Measurements from ENCODE around the gene CD226.

The CD226 gene

GRCh38 chr18:69956665-69957620 is 9.3 kb upstream of the CD226 start:
- no peak overlapping the region for H3K4me3 ChIP-seq (ENCODE audit: low read depth, low read length)
- H3K36me3 ChIP-seq (ENCODE audit: control insufficient read depth, insufficient read depth, low read length) = no peaks in the 10 kb centered on the region
- H3K27ac ChIP-seq (ENCODE audit: low read depth, low read length) = no peak overlapping the region
- H3K9ac ChIP-seq (ENCODE audit: low read depth, low read length) = no peak overlapping the region
- no peaks in the 10 kb centered on the region for H3K27me3 ChIP-seq (ENCODE audit: control insufficient read depth, insufficient read depth, low read length)
- H3K4me1 ChIP-seq (ENCODE audit: control insufficient read depth, insufficient read depth, low read length) = no peaks in the 10 kb centered on the region
- no peaks in the 10 kb centered on the region for H3K9me3 ChIP-seq (ENCODE audit: control insufficient read depth, insufficient read depth, low read length)

- H3K4me3 ChIP-seq (ENCODE audit: low read depth, low read length) = no peak overlapping the region
- no peak overlapping the region for H3K27ac ChIP-seq (ENCODE audit: low read depth, low read length)
- no peaks in the 10 kb centered on the region for H3K4me1 ChIP-seq (ENCODE audit: control insufficient read depth, insufficient read depth, low read length)
- H3K9ac ChIP-seq (ENCODE audit: low read depth, low read length) = no peak overlapping the region
- H3K9me3 ChIP-seq (ENCODE audit: control insufficient read depth, insufficient read depth, low read length) = no peaks in the 10 kb centered on the region
- no peaks in the 10 kb centered on the region for H3K36me3 ChIP-seq (ENCODE audit: control insufficient read depth, insufficient read depth, low read length)
- no peaks in the 10 kb centered on the region for H3K27me3 ChIP-seq (ENCODE audit: control insufficient read depth, insufficient read depth, low read length)
Observed at GRCh38 chr18:69956057-69956456, 8.4 kb upstream of the CD226 start.

GRCh38 chr18:69954719-69955480 is 7.2 kb upstream of the CD226 start:
- H3K9me3 ChIP-seq (ENCODE audit: control insufficient read depth, insufficient read depth, low read length) = no peaks in the 10 kb centered on the region
- no peaks in the 10 kb centered on the region for H3K27me3 ChIP-seq (ENCODE audit: control insufficient read depth, insufficient read depth, low read length)
- no peak overlapping the region for H3K4me3 ChIP-seq (ENCODE audit: low read depth, low read length)
- H3K9ac ChIP-seq (ENCODE audit: low read depth, low read length) = no peak overlapping the region
- no peak overlapping the region for H3K27ac ChIP-seq (ENCODE audit: low read depth, low read length)
- H3K36me3 ChIP-seq (ENCODE audit: control insufficient read depth, insufficient read depth, low read length) = no peaks in the 10 kb centered on the region
- H3K4me1 ChIP-seq (ENCODE audit: control insufficient read depth, insufficient read depth, low read length) = no peaks in the 10 kb centered on the region

- no peaks in the 10 kb centered on the region for H3K9me3 ChIP-seq (ENCODE audit: control insufficient read depth, insufficient read depth, low read length)
- no peaks in the 10 kb centered on the region for H3K36me3 ChIP-seq (ENCODE audit: control insufficient read depth, insufficient read depth, low read length)
- no peak overlapping the region for H3K4me3 ChIP-seq (ENCODE audit: low read depth, low read length)
- no peaks in the 10 kb centered on the region for H3K27me3 ChIP-seq (ENCODE audit: control insufficient read depth, insufficient read depth, low read length)
- H3K9ac ChIP-seq (ENCODE audit: low read depth, low read length) = no peak overlapping the region
- H3K27ac ChIP-seq (ENCODE audit: low read depth, low read length) = no peak overlapping the region
- no peaks in the 10 kb centered on the region for H3K4me1 ChIP-seq (ENCODE audit: control insufficient read depth, insufficient read depth, low read length)
Observed at GRCh38 chr18:69953191-69953590, 5.5 kb upstream of the CD226 start.

GRCh38 chr18:69951182-69951581 is 3.5 kb upstream of the CD226 start:
- Histone ChIP-seq H3K27me3 (ENCODE audit: control insufficient read depth, insufficient read depth, low read length) (no peaks in the 10 kb centered on the region), H3K4me3 (ENCODE audit: low read depth, low read length) (no peak overlapping the region), H3K9me3 (ENCODE audit: control insufficient read depth, insufficient read depth, low read length) (no peaks in the 10 kb centered on the region), H3K27ac (ENCODE audit: low read depth, low read length) (no peak overlapping the region), H3K4me1 (ENCODE audit: control insufficient read depth, insufficient read depth, low read length) (no peaks in the 10 kb centered on the region), H3K36me3 (ENCODE audit: control insufficient read depth, insufficient read depth, low read length) (no peaks in the 10 kb centered on the region), H3K9ac (ENCODE audit: low read depth, low read length) (no peak overlapping the region)

- no peak overlapping the region for H3K9ac ChIP-seq (ENCODE audit: low read depth, low read length)
- H3K27ac ChIP-seq (ENCODE audit: low read depth, low read length) = no peak overlapping the region
- peaks cover 6% of the 10 kb centered on the region; the same call in 1 of the 2 replicates for H3K4me1 ChIP-seq (ENCODE audit: control insufficient read depth, insufficient read depth, low read length)
- no peaks in the 10 kb centered on the region for H3K27me3 ChIP-seq (ENCODE audit: control insufficient read depth, insufficient read depth, low read length)
- H3K4me3 ChIP-seq (ENCODE audit: low read depth, low read length) = no peak overlapping the region
- no peaks in the 10 kb centered on the region for H3K36me3 ChIP-seq (ENCODE audit: control insufficient read depth, insufficient read depth, low read length)
- H3K9me3 ChIP-seq (ENCODE audit: control insufficient read depth, insufficient read depth, low read length) = no peaks in the 10 kb centered on the region
Observed at GRCh38 chr18:69949538-69949936, 1.9 kb upstream of the CD226 start.

GRCh38 chr18:69948919-69949537 is 1.4 kb upstream of the CD226 start:
- Histone ChIP-seq H3K9ac (ENCODE audit: low read depth, low read length) (no peak overlapping the region), H3K36me3 (ENCODE audit: control insufficient read depth, insufficient read depth, low read length) (no peaks in the 10 kb centered on the region), H3K27ac (ENCODE audit: low read depth, low read length) (no peak overlapping the region), H3K27me3 (ENCODE audit: control insufficient read depth, insufficient read depth, low read length) (no peaks in the 10 kb centered on the region), H3K9me3 (ENCODE audit: control insufficient read depth, insufficient read depth, low read length) (no peaks in the 10 kb centered on the region), H3K4me3 (ENCODE audit: low read depth, low read length) (no peak overlapping the region), H3K4me1 (ENCODE audit: control insufficient read depth, insufficient read depth, low read length) (peaks cover 11% of the 10 kb centered on the region; the same call in 1 of the 2 replicates)

GRCh38 chr18:69948256-69948655 is 583 bp upstream of the CD226 start:
- H3K27ac ChIP-seq (ENCODE audit: low read depth, low read length) = no peak overlapping the region
- H3K9ac ChIP-seq (ENCODE audit: low read depth, low read length) = no peak overlapping the region
- H3K4me1 ChIP-seq (ENCODE audit: control insufficient read depth, insufficient read depth, low read length) = peaks cover 13% of the 10 kb centered on the region; the same call in 1 of the 2 replicates
- no peak overlapping the region for H3K4me3 ChIP-seq (ENCODE audit: low read depth, low read length)
- H3K27me3 ChIP-seq (ENCODE audit: control insufficient read depth, insufficient read depth, low read length) = no peaks in the 10 kb centered on the region
- no peaks in the 10 kb centered on the region for H3K9me3 ChIP-seq (ENCODE audit: control insufficient read depth, insufficient read depth, low read length)
- H3K36me3 ChIP-seq (ENCODE audit: control insufficient read depth, insufficient read depth, low read length) = no peaks in the 10 kb centered on the region

- H3K4me1 ChIP-seq (ENCODE audit: control insufficient read depth, insufficient read depth, low read length) = peaks cover 13% of the 10 kb centered on the region; the same call in 1 of the 2 replicates
- no peaks in the 10 kb centered on the region for H3K27me3 ChIP-seq (ENCODE audit: control insufficient read depth, insufficient read depth, low read length)
- H3K4me3 ChIP-seq (ENCODE audit: low read depth, low read length) = no peak overlapping the region
- H3K27ac ChIP-seq (ENCODE audit: low read depth, low read length) = no peak overlapping the region
- no peaks in the 10 kb centered on the region for H3K9me3 ChIP-seq (ENCODE audit: control insufficient read depth, insufficient read depth, low read length)
- no peaks in the 10 kb centered on the region for H3K36me3 ChIP-seq (ENCODE audit: control insufficient read depth, insufficient read depth, low read length)
- H3K9ac ChIP-seq (ENCODE audit: low read depth, low read length) = no peak overlapping the region
Observed at GRCh38 chr18:69946608-69947155, 991 bp downstream of the CD226 start.

- no peaks in the 10 kb centered on the region for H3K36me3 ChIP-seq (ENCODE audit: control insufficient read depth, insufficient read depth, low read length)
- no peak overlapping the region for H3K27ac ChIP-seq (ENCODE audit: low read depth, low read length)
- peaks cover 13% of the 10 kb centered on the region; the same call in 1 of the 2 replicates for H3K4me1 ChIP-seq (ENCODE audit: control insufficient read depth, insufficient read depth, low read length)
- H3K4me3 ChIP-seq (ENCODE audit: low read depth, low read length) = no peak overlapping the region
- H3K9me3 ChIP-seq (ENCODE audit: control insufficient read depth, insufficient read depth, low read length) = no peaks in the 10 kb centered on the region
- no peak overlapping the region for H3K9ac ChIP-seq (ENCODE audit: low read depth, low read length)
- H3K27me3 ChIP-seq (ENCODE audit: control insufficient read depth, insufficient read depth, low read length) = no peaks in the 10 kb centered on the region
Observed at GRCh38 chr18:69945220-69946114, 2.2 kb downstream of the CD226 start.

Measured in HUES48 (cell line).